HG03039 (cell line): ENCODE measurements around the gene ZNF683.
"Not testable (repeated sequence)": the region's sequence is repeated elsewhere in the genome, so short reads cannot be mapped to it uniquely, and the experiment has no call there.

Experiments
- ATAC-seq: cut with Tn5 transposase; IDR thresholded peaks from one replicate; pipeline ENCODE4 v1.9.1; 2021; ENCODE audit warnings: mild to moderate bottlenecking, moderate library complexity; ENCODE audit not compliant: unreplicated experiment

Gene ZNF683

DNA sequence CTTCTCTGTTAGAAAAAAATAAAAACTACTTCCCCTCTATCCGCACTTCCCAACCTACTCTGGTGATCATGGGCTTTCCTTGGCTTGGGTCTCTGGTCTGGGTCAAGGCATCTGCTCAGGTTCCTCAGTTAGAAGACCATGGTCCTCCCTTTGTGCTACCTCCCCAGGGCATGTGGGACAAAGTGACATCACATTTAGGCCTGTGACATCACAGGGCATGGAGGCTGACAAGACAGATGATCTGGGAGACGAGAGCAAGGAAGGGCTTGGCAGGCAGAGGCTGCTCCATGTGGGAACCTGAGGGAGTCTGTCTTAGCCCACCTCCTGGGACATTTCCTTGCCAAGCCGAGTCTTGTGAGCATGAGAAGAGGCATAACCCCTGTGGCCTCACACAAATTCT is at the start of gene ZNF683:
Gene ZNF683 (minus strand): TSS at position 140 of the 400 bp plus-strand sequence. CDS start 4,179 bp downstream, outside the sequence.
- ATAC-seq = not testable (repeated sequence)

- ATAC-seq = no peak
These were observed 46.9 kb upstream of the ZNF683 start for GRCh38 chr1:26419494-26419893.

- ATAC-seq = no peak
These were observed 46.4 kb upstream of the ZNF683 start for GRCh38 chr1:26418865-26419349.

DNA sequence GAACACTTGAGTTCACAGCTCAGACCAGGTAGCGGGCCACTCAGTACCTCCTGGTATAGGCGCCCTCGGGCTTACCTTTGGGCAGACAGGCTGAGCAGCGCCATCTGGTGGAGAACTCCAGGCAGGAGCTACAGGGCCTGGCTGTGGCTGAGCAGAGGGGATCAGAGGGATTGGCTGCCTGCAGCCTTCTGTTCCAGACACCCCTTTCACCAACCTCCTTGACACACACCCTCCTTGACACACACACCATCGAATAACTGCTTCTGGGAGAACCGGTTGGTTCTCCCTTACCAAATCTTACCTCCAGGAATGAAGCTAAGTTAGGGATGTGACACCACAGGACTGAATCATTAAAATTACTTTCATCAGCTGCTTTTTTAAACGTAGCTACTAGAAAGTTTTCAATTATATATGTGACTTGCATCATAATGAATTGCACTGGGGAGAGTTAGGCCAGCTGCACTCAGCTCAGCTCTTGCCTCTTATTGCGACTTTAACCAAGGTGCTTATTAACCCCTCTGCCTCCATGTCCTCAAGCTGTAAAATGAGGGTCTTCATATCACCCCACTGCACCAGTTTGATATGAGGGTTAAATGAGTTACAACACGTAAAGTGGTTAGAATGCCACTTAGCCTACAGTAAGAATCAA is 44.7 kb upstream of the ZNF683 start:
- no peak for ATAC-seq

DNA sequence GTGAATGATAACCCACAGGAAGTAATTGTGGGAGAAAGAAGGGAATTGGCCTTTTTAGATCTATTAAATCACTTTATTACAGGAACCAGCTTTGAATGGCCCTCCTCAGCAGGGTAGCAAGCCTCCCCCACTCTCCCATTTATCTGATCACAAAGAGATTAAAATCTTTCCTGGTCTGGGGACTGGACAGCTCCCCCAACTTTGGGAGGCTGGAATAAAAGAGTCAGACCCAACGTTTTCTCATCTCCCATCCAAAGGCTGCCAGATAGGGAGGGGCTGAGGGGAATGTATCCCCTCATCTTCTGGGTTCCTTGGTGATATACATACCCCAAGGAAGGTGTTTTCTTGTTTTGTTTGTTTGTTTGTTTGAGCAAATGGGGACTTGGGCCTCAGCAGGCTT is 40.5 kb upstream of the ZNF683 start:
- ATAC-seq = no peak

GRCh38 chr1:26412180-26412840 is 39.8 kb upstream of the ZNF683 start:
- no peak for ATAC-seq

GRCh38 chr1:26411624-26412074 is 39.1 kb upstream of the ZNF683 start:
- no peak for ATAC-seq

- ATAC-seq = no peak
These were observed 38.4 kb upstream of the ZNF683 start, which contains the start of gene LIN28A for GRCh38 chr1:26410706-26411623. Gene LIN28A (plus strand): TSS chr1:26410817. CDS start chr1:26410892, 75 bp downstream.

DNA sequence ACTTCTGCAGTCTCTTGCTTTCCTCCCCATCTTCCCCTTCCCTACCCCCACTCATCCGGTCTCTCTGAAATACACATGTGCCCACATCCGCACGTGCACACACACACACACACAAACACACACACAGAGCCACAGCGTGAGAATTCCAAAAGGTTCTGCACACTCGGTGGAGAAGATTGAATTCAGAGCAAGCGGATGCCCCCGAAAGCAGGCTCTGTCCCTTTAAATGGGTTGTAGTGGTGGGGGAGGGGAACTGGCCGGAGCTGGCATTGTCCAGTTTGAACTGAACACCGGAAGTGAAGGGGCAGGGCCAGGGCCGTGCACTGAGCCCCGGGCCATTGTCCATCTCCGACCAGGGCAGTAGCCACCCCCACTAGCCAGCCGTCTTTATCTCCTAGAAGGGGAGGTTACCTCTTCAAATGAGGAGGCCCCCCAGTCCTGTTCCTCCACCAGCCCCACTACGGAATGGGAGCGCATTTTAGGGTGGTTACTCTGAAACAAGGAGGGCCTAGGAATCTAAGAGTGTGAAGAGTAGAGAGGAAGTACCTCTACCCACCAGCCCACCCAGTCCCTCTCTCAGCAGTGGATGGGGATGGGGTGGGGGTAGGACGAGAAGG is 36.7 kb upstream of the ZNF683 start:
- ATAC-seq = no peak

DNA sequence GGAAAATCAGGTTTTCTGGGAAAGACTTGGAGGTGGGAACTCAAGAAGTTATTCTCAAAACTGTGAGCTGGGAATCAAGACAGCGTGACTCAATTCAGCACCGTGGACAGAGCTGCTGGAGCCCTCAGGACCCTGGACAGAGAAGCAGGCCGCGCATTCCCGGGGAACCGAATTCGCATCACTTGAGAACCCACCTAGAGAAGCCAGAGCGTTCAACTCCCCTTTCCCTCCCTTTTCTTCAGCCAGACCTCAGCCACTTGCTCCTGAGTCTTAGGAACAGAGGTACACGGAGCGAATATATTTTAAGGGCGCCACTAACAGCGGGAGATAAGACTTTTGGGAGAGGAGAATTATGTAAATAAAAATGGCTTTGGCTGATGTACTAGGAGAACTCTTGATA is 36.1 kb upstream of the ZNF683 start:
- ATAC-seq = no peak

DNA sequence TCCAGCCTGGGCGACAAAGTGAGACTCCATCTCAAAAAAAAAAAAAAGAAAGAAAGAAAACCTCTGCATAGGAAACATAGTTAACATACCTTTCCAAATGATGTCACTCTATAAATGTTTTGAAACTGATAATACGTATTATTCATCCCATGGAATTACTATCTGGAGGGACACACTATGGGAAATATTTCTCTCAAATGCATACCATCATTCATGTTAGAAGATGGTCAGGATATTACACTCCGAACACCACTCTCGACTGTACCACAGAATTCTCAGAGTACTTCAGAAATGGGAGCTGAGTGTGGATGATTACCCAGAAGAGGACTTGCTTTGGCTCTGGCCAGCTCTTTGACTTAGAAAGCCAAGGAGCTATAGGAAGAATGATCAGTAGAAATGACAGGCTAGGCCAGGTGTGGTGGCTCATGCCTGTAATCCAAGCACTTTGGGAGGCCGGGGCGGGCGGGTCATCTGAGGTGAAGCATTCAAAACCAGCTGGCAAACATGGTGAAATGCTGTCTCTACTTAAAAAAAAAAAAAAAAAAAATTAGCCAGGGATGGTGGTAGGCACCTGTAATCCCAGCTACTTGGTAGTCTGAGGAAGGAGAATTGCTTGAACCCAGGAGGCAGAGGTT is 32.8 kb upstream of the ZNF683 start:
- no peak for ATAC-seq

DNA sequence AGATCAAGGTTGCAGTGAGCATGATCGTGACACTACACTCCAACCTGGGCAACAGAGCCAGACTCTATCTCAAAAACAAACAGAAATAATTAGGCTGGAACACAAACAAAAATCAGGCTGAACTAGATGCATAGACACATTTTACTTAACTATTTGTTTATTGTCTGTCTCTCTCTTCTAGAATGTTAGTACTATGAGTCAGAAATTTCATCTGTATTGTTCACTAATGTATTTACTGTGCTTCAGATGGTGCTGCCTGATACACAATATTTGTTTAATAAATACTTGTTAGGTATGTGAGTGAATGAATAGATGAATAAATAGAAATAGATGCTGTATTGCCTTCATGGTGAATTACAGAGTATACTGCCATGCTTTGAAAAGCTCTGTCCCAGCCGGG is 32.1 kb upstream of the ZNF683 start:
- no peak for ATAC-seq

DNA sequence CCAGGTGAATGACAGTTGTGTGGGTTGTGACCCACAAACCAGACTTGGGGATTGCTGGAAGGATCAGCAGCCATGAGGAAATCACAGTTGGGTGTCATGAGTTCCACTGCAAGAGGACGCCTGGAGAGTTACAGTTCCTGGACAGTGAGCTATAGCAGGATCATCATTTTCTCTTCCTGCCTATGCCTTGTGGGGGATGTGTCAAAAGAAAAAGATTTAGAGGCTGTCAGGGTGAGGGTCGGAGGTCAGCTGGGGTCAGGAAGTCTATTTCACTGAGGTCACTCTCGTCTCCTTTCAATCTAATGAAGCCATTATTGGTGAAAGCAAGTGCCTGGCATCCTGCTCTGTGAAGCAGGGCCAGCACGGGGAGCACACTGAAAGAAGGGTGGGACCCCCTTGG is 31.1 kb upstream of the ZNF683 start:
- ATAC-seq = no peak

- ATAC-seq = no peak
These were observed 29.3 kb upstream of the ZNF683 start for GRCh38 chr1:26401891-26402290.

DNA sequence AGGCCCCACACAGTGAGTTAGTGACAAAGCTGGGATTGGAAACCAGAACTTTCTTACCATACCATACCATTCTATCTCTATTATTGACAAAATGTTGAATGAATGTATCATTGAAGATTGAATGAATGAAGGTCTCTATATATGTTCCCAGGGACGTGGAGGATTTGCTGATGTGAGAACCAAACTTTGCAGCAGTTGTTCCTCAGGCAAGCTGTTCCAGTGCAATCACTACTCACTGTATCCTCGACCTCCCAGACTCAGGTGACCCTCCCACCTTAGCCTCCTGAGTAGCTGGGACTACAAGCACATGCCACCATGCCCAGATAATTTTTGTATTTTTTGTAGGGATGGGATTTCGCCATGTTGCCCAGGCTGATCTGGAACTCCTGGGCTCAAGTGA is 26.5 kb upstream of the ZNF683 start:
- ATAC-seq = no peak

GRCh38 chr1:26395754-26396153 is 23.2 kb upstream of the ZNF683 start:
- ATAC-seq = no peak

DNA sequence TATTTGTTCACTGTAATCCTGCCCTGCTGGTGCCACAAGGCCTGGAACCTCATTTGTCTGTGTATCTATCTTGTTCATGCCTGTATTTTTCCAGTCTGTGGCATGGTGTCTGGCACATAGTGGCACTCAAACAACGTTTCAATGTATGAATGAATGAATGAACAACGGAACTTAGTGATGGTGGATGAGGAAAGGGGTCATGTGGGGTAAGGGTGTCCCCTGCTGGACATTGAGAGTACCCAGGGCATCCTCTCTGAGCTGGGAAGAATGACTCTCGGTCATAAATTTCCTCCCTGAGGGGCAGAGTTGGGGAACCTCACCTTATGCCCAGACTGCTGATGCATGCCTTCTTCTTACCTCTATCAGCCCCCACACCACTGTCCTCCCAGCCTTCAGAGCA is 18.9 kb upstream of the ZNF683 start:
- ATAC-seq = no peak

DNA sequence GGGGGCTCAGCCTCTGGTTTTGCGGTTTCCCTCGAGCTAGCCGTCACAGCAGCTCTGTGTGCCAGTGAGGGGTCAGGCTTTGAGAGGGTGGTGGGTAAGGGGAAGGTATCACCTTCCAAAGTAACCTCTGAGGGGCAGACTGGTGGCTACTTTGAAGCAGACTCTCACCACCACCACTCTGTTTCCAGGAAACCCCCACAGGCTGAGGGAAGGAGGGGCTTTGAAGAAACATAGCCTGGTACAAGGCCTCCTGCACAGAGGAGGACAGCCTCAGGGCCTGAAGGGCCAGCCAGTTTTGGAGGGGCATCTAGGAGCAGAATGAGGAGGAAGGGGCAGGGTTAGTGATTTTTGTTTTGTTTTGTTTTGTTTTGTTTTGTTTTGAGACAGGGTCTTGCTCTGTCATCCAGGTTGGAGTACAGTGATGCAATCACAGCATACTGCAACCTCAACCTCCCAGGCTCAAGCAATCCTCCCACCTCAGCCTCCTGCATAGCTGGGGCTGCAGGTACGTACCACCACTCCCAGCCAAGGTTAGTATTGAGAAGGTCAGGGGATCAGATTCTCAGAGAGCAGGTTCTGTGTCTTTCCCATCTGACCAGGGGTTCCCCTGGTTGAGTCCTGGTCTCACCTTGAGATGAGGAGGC is 17.2 kb upstream of the ZNF683 start:
- no peak for ATAC-seq

DNA sequence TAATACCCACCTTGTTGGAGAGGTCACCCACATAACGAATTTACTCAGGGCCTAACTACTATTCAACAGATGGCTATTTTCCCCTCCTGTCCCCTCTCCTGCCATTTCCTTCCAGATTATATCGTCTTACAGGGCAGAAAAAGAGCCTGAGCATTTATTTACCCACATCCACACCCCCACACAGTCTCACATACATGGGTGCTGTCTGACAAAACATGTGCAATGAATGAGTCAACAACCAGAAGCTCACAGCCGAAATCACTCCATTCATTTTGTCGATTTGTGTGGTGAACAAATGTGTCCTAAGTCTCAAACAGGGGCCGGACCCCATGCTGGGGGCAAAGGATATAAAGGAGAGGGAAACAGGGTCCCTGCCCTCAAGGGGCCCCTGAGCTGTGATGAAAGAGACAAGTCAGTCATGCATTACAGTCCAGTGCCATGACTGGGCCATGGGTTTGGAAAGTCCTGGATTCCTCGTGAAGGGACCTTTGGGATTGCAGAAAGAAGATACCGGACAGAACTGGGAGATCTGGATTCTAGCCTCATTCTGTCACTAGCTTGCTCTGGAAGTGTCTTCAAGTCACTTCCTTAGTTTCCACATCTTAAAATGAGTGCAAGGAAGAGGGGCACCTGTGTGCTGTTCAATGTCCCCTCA is 16.4 kb upstream of the ZNF683 start:
- ATAC-seq = no peak
